Panc1 (cell line): Measurements from ENCODE around the gene DIP2C. TPM values are rescaled to one million over a fixed set of nuclear protein-coding genes. Genes with fewer than 3 reads are reported as not detected.

Source experiments
- ATAC-seq: fragments of 200-7000 bp; cut with Tn5 transposase; 2 replicates; pipeline ENCODE4 v1.9.1; 2020; ENCODE audit warnings: mild to moderate bottlenecking, moderate library complexity
- BruUV-seq: library from RNA; stranded (reverse); fragments of 400-500 nt; replicated peaks from 2 replicates; lab custom pipeline; 2021; lab: Mats Ljungman, UMichigan
- CTCF ChIA-PET: fragments of 300-600 bp; sonication (Branson Sonifier 250); formaldehyde crosslinking; loops from one replicate; lab custom pipeline; 2022; ENCODE audit warnings: antibody characterized with exemption; lab: Charles Lee
- POLR2A ChIA-PET: fragments of 300-600 bp; sonication (Branson Sonifier 250); formaldehyde crosslinking; loops from one replicate; lab custom pipeline; 2022; ENCODE audit warnings: antibody characterized with exemption; lab: Charles Lee
- DNase-seq: peaks from one replicate; pipeline ENCODE4 v3.0.0-alpha.2; 2010; ENCODE audit warnings: low read depth, low spot score
- H3K27ac ChIP-seq: 2 replicates; pipeline ENCODE4 v1.5.1; 2011; ENCODE audit warnings: mild to moderate bottlenecking, low read length, inconsistent platforms
- H3K27me3 ChIP-seq: fragments of 200-500 bp; sonication (Bioruptor generic); 2 replicates; pipeline ENCODE4 v1.6.0; 2014; ENCODE audit warnings: low read length, inconsistent platforms; ENCODE audit not compliant: control insufficient read depth, insufficient read depth
- H3K36me3 ChIP-seq: fragments of 200-500 bp; sonication (Bioruptor generic); 2 replicates; pipeline ENCODE4 v1.5.1; 2014; ENCODE audit warnings: inconsistent platforms, mild to moderate bottlenecking, low read length, moderate library complexity; ENCODE audit not compliant: control insufficient read depth, insufficient read depth
- H3K4me1 ChIP-seq: 2 replicates; pipeline ENCODE4 v1.5.1; 2011; ENCODE audit warnings: inconsistent platforms, mild to moderate bottlenecking, low read length, moderate library complexity; ENCODE audit not compliant: control insufficient read depth, insufficient read depth
- H3K4me3 ChIP-seq, 2 experiments: 2 replicates each; pipeline ENCODE4 v1.5.1; 2011 to 2012; ENCODE audit warnings: low read depth in 2 of 2, low read length in 2 of 2, mild to moderate bottlenecking in 2 of 2, inconsistent platforms in 1 of 2, moderate library complexity in 1 of 2
- H3K9me3 ChIP-seq: fragments of 200-500 bp; sonication (Bioruptor generic); 2 replicates; pipeline ENCODE4 v1.5.1; 2014; ENCODE audit warnings: low read depth, mild to moderate bottlenecking, inconsistent platforms, low read length, moderate library complexity; ENCODE audit not compliant: control insufficient read depth, insufficient read depth
- POLR2AphosphoS5 ChIP-seq: IDR thresholded peaks from 2 replicates; pipeline ENCODE4 v1.6.1; 2012; ENCODE audit warnings: mild to moderate bottlenecking, low read depth, low read length, moderate library complexity
- SIN3A ChIP-seq: IDR thresholded peaks from 2 replicates; pipeline ENCODE4 v1.6.1; 2012; ENCODE audit warnings: low read depth, mild to moderate bottlenecking, low read length, moderate library complexity, borderline replicate concordance; ENCODE audit not compliant: insufficient read depth
- TCF7L2 ChIP-seq: IDR thresholded peaks from 2 replicates; pipeline ENCODE4 v1.6.1; 2011; ENCODE audit warnings: mild to moderate bottlenecking, low read depth, low read length, inconsistent platforms
- in situ Hi-C: cut with HindIII; loops from 2 replicates; pipeline ENCODE4 v1.10.0; 2016; ENCODE audit warnings: low sequenced_read_pairs, low pct_unique_long_range_greater_than_20kb
- intact Hi-C: fragments of 100-400 bp; cut with micrococcal nuclease; formaldehyde crosslinking; loops from one replicate; pipeline ENCODE4 v1.10.0; 2022; ENCODE audit not compliant: unreplicated experiment
- total RNA-seq: library from RNA; stranded (reverse); gene quantifications from one replicate; pipeline ENCODE4 v1.2.1, GENCODE V29; 2021; ENCODE audit not compliant: unreplicated experiment
- TF ChIP-seq, protein P1 (sequence below), 2 experiments: IDR thresholded peaks; 2 replicates each; pipeline ENCODE4 v1.6.1; 2011 to 2012; ENCODE audit warnings: low read depth in 2 of 2, control low read depth in 1 of 2, low read length in 1 of 2, mild to moderate bottlenecking in 1 of 2, moderate library complexity in 1 of 2; ENCODE audit not compliant: insufficient read depth in 1 of 2
- TF ChIP-seq, protein P2 (sequence below): fragments of 450-650 bp; IDR thresholded peaks from 2 replicates; pipeline ENCODE4 v1.5.1; 2017; ENCODE audit warnings: mild to moderate bottlenecking

The DIP2C gene
- total RNA-seq, 1 experiment from 2014 or later: 13.2 TPM

DNA sequence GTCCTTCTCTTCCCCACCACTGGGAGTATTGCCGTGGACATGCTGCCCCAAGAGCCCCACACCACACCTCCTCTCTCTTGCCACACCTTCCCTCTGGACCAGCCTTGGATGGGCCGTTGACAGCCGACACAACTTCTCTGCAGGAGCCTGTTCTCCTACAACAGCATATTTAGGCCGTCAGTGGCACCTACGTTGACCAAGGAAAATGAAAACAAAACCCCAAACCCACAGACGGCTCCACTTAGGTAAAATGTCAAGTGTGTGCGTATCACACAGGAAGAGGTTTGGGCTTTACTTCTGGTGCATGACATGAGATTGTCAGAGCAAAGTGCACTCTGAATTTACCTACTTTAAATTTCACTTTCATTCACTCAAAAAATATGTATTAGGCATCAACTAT, 307.7 kb downstream of the DIP2C start:
- CTCF ChIA-PET: no interaction called here
- ATAC-seq (no peak), DNase-seq (no peak)
- Histone ChIP-seq H3K27me3 (no peaks in the 10 kb centered on the region), H3K4me3 (no peak overlapping the region), H3K27ac (no peak overlapping the region), H3K36me3 (no peaks in the 10 kb centered on the region), H3K9me3 (no peaks in the 10 kb centered on the region), H3K4me1 (no peaks in the 10 kb centered on the region)
- no TSS peak for BruUV-seq
- intact Hi-C loops: no loop called here
- TF ChIP-seq, protein P1, sequence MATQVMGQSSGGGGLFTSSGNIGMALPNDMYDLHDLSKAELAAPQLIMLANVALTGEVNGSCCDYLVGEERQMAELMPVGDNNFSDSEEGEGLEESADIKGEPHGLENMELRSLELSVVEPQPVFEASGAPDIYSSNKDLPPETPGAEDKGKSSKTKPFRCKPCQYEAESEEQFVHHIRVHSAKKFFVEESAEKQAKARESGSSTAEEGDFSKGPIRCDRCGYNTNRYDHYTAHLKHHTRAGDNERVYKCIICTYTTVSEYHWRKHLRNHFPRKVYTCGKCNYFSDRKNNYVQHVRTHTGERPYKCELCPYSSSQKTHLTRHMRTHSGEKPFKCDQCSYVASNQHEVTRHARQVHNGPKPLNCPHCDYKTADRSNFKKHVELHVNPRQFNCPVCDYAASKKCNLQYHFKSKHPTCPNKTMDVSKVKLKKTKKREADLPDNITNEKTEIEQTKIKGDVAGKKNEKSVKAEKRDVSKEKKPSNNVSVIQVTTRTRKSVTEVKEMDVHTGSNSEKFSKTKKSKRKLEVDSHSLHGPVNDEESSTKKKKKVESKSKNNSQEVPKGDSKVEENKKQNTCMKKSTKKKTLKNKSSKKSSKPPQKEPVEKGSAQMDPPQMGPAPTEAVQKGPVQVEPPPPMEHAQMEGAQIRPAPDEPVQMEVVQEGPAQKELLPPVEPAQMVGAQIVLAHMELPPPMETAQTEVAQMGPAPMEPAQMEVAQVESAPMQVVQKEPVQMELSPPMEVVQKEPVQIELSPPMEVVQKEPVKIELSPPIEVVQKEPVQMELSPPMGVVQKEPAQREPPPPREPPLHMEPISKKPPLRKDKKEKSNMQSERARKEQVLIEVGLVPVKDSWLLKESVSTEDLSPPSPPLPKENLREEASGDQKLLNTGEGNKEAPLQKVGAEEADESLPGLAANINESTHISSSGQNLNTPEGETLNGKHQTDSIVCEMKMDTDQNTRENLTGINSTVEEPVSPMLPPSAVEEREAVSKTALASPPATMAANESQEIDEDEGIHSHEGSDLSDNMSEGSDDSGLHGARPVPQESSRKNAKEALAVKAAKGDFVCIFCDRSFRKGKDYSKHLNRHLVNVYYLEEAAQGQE (IDR thresholded peaks at IDR 0.05; ENCODE audit: insufficient read depth in 1 of 2, low read depth in 2 of 2, low read length in 1 of 2): no peak
- TF ChIP-seq SIN3A (no peak), TCF7L2 (no peak), POLR2AphosphoS5 (no peak)
- TF ChIP-seq, protein P2, sequence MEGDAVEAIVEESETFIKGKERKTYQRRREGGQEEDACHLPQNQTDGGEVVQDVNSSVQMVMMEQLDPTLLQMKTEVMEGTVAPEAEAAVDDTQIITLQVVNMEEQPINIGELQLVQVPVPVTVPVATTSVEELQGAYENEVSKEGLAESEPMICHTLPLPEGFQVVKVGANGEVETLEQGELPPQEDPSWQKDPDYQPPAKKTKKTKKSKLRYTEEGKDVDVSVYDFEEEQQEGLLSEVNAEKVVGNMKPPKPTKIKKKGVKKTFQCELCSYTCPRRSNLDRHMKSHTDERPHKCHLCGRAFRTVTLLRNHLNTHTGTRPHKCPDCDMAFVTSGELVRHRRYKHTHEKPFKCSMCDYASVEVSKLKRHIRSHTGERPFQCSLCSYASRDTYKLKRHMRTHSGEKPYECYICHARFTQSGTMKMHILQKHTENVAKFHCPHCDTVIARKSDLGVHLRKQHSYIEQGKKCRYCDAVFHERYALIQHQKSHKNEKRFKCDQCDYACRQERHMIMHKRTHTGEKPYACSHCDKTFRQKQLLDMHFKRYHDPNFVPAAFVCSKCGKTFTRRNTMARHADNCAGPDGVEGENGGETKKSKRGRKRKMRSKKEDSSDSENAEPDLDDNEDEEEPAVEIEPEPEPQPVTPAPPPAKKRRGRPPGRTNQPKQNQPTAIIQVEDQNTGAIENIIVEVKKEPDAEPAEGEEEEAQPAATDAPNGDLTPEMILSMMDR: no peak
- in situ Hi-C loops: no loop called here
- POLR2A ChIA-PET: no interaction called here

DNA sequence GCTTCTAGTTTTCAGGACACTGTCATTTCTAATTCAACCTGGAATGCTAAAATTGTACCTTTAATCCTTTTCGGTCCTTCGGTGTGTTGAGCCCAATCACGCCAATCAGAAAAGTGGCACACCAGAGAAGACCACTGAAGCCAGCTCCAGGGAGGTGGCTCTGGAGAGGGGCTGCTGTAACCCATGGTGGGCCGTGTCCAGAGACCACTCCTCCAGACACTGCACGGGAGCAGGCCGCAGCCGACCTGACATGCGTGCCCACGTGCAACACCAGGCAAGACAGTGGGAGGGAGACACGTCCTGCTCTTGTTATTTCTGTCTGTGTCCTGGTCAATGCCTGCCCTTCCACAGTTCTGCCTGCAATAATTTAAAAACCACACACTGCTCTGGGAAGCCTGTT, 308.1 kb downstream of the DIP2C start:
- Histone ChIP-seq H3K4me3 (no peak overlapping the region), H3K9me3 (no peaks in the 10 kb centered on the region), H3K4me1 (no peaks in the 10 kb centered on the region), H3K27me3 (no peaks in the 10 kb centered on the region), H3K27ac (no peak overlapping the region), H3K36me3 (no peaks in the 10 kb centered on the region)
- BruUV-seq: no TSS peak
- POLR2A ChIA-PET: no interaction called here
- intact Hi-C loops (no loop called here), in situ Hi-C loops (no loop called here)
- CTCF ChIA-PET: no interaction called here
- no peak for DNase-seq
- no peak for TF ChIP-seq TCF7L2
- no peak for TF ChIP-seq SIN3A
- no peak for TF ChIP-seq POLR2AphosphoS5
- TF ChIP-seq, protein P1 (IDR thresholded peaks at IDR 0.05; ENCODE audit: insufficient read depth in 1 of 2, low read depth in 2 of 2, low read length in 1 of 2): no peak
- TF ChIP-seq, protein P2: no peak
- ATAC-seq: no peak
